ENCODE data around the gene OIT3.

DNA sequence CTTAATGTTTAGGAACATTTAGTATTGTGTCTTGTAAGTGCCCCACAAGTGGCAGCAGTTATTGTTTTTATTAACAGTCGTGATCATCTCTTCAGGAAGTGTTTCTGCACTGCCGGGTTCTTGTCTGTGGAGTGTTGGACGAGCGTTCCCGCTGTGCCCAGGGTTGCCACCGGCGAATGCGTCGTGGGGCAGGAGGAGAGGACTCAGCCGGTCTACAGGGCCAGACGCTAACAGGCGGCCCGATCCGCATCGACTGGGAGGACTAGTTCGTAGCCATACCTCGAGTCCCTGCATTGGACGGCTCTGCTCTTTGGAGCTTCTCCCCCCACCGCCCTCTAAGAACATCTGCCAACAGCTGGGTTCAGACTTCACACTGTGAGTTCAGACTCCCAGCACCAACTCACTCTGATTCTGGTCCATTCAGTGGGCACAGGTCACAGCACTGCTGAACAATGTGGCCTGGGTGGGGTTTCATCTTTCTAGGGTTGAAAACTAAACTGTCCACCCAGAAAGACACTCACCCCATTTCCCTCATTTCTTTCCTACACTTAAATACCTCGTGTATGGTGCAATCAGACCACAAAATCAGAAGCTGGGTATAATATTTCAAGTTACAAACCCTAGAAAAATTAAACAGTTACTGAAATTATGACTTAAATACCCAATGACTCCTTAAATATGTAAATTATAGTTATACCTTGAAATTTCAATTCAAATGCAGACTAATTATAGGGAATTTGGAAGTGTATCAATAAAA lies 38.9 kb downstream of the OIT3 start:
- TF ChIP-seq EZH2 (IDR thresholded peaks at IDR 0.05; ENCODE audit: insufficient read depth, poor library complexity, severe bottlenecking) (no peak), EZH2phosphoT487 (IDR thresholded peaks at IDR 0.05; ENCODE audit: insufficient read depth, low read depth) (no peak)
